A673 (cell line): Measurements from ENCODE around the gene GALNT10.

Experiments used
- EZH2 ChIP-seq: fragments of 200-600 bp; sonication (generic); IDR thresholded peaks from 2 replicates; pipeline ENCODE4 v1.6.1; 2017; ENCODE audit warnings: borderline replicate concordance, low read depth, mild to moderate bottlenecking, mixed read lengths, antibody characterized with exemption, low read length; ENCODE audit not compliant: poor library complexity, severe bottlenecking
- TF ChIP-seq, protein P1 (sequence below): fragments of 300-800, 200-600 bp; sonication (generic); conservative IDR thresholded peaks from 2 replicates; pipeline ENCODE4 v1.5.1; 2017; ENCODE audit warnings: low read depth, mild to moderate bottlenecking, antibody characterized with exemption, low read length, moderate library complexity, mixed read lengths

GRCh38 chr5:154363411-154363810 lies 172.9 kb downstream of the GALNT10 start:
- TF ChIP-seq, protein P1, sequence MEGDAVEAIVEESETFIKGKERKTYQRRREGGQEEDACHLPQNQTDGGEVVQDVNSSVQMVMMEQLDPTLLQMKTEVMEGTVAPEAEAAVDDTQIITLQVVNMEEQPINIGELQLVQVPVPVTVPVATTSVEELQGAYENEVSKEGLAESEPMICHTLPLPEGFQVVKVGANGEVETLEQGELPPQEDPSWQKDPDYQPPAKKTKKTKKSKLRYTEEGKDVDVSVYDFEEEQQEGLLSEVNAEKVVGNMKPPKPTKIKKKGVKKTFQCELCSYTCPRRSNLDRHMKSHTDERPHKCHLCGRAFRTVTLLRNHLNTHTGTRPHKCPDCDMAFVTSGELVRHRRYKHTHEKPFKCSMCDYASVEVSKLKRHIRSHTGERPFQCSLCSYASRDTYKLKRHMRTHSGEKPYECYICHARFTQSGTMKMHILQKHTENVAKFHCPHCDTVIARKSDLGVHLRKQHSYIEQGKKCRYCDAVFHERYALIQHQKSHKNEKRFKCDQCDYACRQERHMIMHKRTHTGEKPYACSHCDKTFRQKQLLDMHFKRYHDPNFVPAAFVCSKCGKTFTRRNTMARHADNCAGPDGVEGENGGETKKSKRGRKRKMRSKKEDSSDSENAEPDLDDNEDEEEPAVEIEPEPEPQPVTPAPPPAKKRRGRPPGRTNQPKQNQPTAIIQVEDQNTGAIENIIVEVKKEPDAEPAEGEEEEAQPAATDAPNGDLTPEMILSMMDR = no peak
- no peak for TF ChIP-seq EZH2
